ENCODE measurements around the gene TGM2. TPM values are rescaled to one million over a fixed set of nuclear protein-coding genes. Genes with fewer than 3 reads are reported as not detected.

TGM2 gene
- total and polyA plus RNA-seq, 2 donors (not counting 1 experiment from before 2014, with no cell fraction given) = 2.4 to 60.8 TPM

GRCh38 chr20:38158701-38159351 is 6.2 kb downstream of the TGM2 start:
- H3K36me3 ChIP-seq (replicated peaks in 1 of 2; ENCODE audit: control extremely low read depth in 1 of 2, control insufficient read depth in 1 of 2, extremely low read depth in 1 of 2, insufficient read depth in 2 of 2, low read length in 1 of 2) = no peaks in the 10 kb centered on the region
- no peak for TF ChIP-seq EZH2 (IDR thresholded peaks at IDR 0.05; ENCODE audit: borderline replicate concordance, insufficient read depth, low read depth, low read length, poor library complexity, severe bottlenecking)
- no peak for TF ChIP-seq CTCF (IDR thresholded peaks at IDR 0.05)
- Mint-ChIP-seq H3K27me3 (no peaks in the 10 kb centered on the region), H3K4me1 (peaks cover 7% of the 10 kb centered on the region), H3K4me3 (no peak overlapping the region), H3K9me3 (ENCODE audit: insufficient read depth) (no peaks in the 10 kb centered on the region), H3K27ac (no peak overlapping the region)
- H4K20me1 ChIP-seq (ENCODE audit: control insufficient read depth, insufficient read depth, low read length, poor library complexity, severe bottlenecking) = no peaks in the 10 kb centered on the region
- no peaks in the 10 kb centered on the region for H3K27me3 ChIP-seq (replicated peaks in 1 of 4; ENCODE audit: control extremely low read depth in 1 of 4, control insufficient read depth in 3 of 4, insufficient read depth in 4 of 4, low read length in 3 of 4)
- intact Hi-C loops (cut with micrococcal nuclease) = no loop called here
- no peak overlapping the region for H3K4me3 ChIP-seq (ENCODE audit: control extremely low read depth in 1 of 5, extremely low read depth in 1 of 5, insufficient read depth in 1 of 5, low read depth in 2 of 5, low read length in 4 of 5)
- POLR2A ChIA-PET = no interaction called here
- no peak overlapping the region for H3K9ac ChIP-seq (ENCODE audit: low read length)
- ATAC-seq (ENCODE audit: low read depth) (no peak), DNase-seq (no peak)
- no peak overlapping the region for H2AFZ ChIP-seq (ENCODE audit: insufficient read depth, low read depth, low read length, poor library complexity, severe bottlenecking)
- CTCF ChIA-PET = interaction anchor here (0.9 to 2.1 kb wide), 4 partner anchors 63 to 101 kb away, joined by 3 to 6 read pairs (median 4); no protein-coding TSS in a partner anchor
- WGBS (ENCODE audit: insufficient coverage) = 82% methylated on average over 7 of the region's 14 CpGs
- H3K4me1 ChIP-seq (ENCODE audit: control insufficient read depth in 2 of 2, insufficient read depth in 2 of 2, low read length in 2 of 2) = peaks cover 0 to 15% of the 10 kb centered on the region in 2 donors
- no peaks in the 10 kb centered on the region for H3K79me2 ChIP-seq (ENCODE audit: control insufficient read depth, insufficient read depth, low read length)
- H3K27ac ChIP-seq (ENCODE audit: low read length in 2 of 2) = no peak overlapping the region
- no peaks in the 10 kb centered on the region for H3K9me3 ChIP-seq (ENCODE audit: control extremely low read depth in 1 of 3, control insufficient read depth in 2 of 3, insufficient read depth in 1 of 3, low read length in 2 of 3)
- H3K4me2 ChIP-seq (replicated peaks; ENCODE audit: low read depth, low read length, poor library complexity, severe bottlenecking) = no peak overlapping the region
